SKM-1 treated with dmso at 0.1 percent for 144 hours (cell line): ENCODE data around the gene OR4K17.
A peak's percentile ranks its signal among the peaks of the same experiment; 100 is the strongest.
"Not testable (repeated sequence)": the region's sequence is repeated elsewhere in the genome, so short reads cannot be mapped to it uniquely, and the experiment has no call there.

Experiments
- DNase-seq: peaks from one replicate; lab custom pipeline; 2025; ENCODE audit not compliant: unreplicated experiment; lab: John Stamatoyannopoulos, UW

OR4K17 gene

GRCh38 chr14:20110438-20110837, at the start of gene OR4K17:
Gene OR4K17 (plus strand): TSS chr14:20110739. CDS start chr14:20117500, 6,761 bp downstream.
- DNase-seq: no peak

GRCh38 chr14:20092050-20092449, 18.5 kb upstream of the OR4K17 start:
- DNase-seq: no peak

GRCh38 chr14:20093442-20093841, 17.1 kb upstream of the OR4K17 start:
- DNase-seq: peak; percentile 75

GRCh38 chr14:20098926-20099770, 11.4 kb upstream of the OR4K17 start:
- DNase-seq: not testable (repeated sequence)

- DNase-seq: no peak
These were observed 1.8 kb downstream of the OR4K17 start for GRCh38 chr14:20112321-20112720.

- DNase-seq: no peak
These were observed 6.2 kb downstream of the OR4K17 start for GRCh38 chr14:20116748-20117147.

GRCh38 chr14:20118795-20119194, 8.3 kb downstream of the OR4K17 start:
- no peak for DNase-seq

- DNase-seq: no peak
These were observed 28.0 kb downstream of the OR4K17 start, which contains the start of gene OR4N5 for GRCh38 chr14:20138520-20138919. Gene OR4N5 (plus strand): TSS chr14:20138820. CDS start chr14:20143736, 4,916 bp downstream.

GRCh38 chr14:20143911-20144310, 33.4 kb downstream of the OR4K17 start:
- DNase-seq: no peak

GRCh38 chr14:20144820-20145219, 34.3 kb downstream of the OR4K17 start:
- no peak for DNase-seq

GRCh38 chr14:20164462-20164861, 53.9 kb downstream of the OR4K17 start:
- DNase-seq: no peak

GRCh38 chr14:20167091-20167490, 56.6 kb downstream of the OR4K17 start:
- no peak for DNase-seq

- not testable (repeated sequence) for DNase-seq
These were observed 59.3 kb downstream of the OR4K17 start for GRCh38 chr14:20169852-20170251.
